22Rv1 (cell line): ENCODE data around the gene WNT4.

Experiments
- H3K27ac ChIP-seq: fragments of 450-650 bp; 2 replicates; pipeline ENCODE4 v1.5.1; 2017
- CTCF ChIP-seq: fragments of 450-650 bp; IDR thresholded peaks from 2 replicates; pipeline ENCODE4 v1.5.1; 2017; ENCODE audit warnings: mild to moderate bottlenecking
- ZFX ChIP-seq: fragments of 450-650 bp; IDR thresholded peaks from 2 replicates; pipeline ENCODE4 v1.6.1; 2017; ENCODE audit warnings: antibody characterized with exemption, borderline replicate concordance

The WNT4 gene

GRCh38 chr1:22139066-22139594 is 3.8 kb downstream of the WNT4 start:
- no peak overlapping the region for H3K27ac ChIP-seq
- no peak for TF ChIP-seq CTCF
- no peak for TF ChIP-seq ZFX

GRCh38 chr1:22137004-22137720 is 5.7 kb downstream of the WNT4 start:
- H3K27ac ChIP-seq: no peak overlapping the region
- TF ChIP-seq ZFX: no peak
- no peak for TF ChIP-seq CTCF

- H3K27ac ChIP-seq: no peak overlapping the region
- TF ChIP-seq ZFX (no peak), CTCF (no peak)
These were observed 9.0 kb downstream of the WNT4 start for GRCh38 chr1:22133931-22134324.

GRCh38 chr1:22133247-22133930 is 9.5 kb downstream of the WNT4 start:
- TF ChIP-seq CTCF (no peak), ZFX (no peak)
- H3K27ac ChIP-seq: no peak overlapping the region

- no peak overlapping the region for H3K27ac ChIP-seq
- no peak for TF ChIP-seq ZFX
- no peak for TF ChIP-seq CTCF
These were observed 10.2 kb downstream of the WNT4 start for GRCh38 chr1:22132517-22133235.

- TF ChIP-seq CTCF (peak; percentile 92), ZFX (no peak)
These were observed 10.9 kb downstream of the WNT4 start for GRCh38 chr1:22131875-22132486.

More at GRCh38 chr1:22131875-22132486, 10.9 kb downstream of the WNT4 start:
- no peak overlapping the region for H3K27ac ChIP-seq
